ENCODE data around the gene FAM237B. TPM values are rescaled to one million over a fixed set of nuclear protein-coding genes. Genes with fewer than 3 reads are reported as not detected.

FAM237B gene
- total and polyA plus RNA-seq, 2 of the 13 experiments (the other 11 are each of a cell fraction or from before 2014, with no cell fraction given): not detected

DNA sequence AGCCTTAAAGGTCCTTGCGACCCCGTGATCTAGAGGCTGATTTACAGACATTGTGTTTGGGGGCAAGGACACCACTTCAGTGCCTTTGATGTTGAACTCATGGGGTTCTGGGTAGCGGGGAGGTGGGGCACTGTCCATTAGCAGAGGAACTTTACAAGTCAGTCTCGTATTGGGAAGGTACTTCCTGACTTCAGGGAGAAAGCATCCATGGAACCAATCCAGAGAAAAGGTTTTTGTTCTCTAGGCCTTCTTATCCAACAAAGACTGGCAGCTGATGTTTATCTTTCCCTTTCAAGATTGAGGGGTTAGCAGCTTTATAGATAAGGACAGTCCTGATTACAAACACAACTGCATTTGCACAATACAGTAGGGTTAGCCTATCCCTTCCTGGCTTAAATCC is 28.2 kb upstream of the FAM237B start:
- POLR2A ChIA-PET: no interaction called here
- no TSS peak for BruUV-seq (replicated peaks)
- no peak for ATAC-seq
- TF ChIP-seq SAP130 (CRISPR knock-in tag; IDR thresholded peaks at IDR 0.05; ENCODE audit: low read depth): no peak
- TF ChIP-seq, protein P1, sequence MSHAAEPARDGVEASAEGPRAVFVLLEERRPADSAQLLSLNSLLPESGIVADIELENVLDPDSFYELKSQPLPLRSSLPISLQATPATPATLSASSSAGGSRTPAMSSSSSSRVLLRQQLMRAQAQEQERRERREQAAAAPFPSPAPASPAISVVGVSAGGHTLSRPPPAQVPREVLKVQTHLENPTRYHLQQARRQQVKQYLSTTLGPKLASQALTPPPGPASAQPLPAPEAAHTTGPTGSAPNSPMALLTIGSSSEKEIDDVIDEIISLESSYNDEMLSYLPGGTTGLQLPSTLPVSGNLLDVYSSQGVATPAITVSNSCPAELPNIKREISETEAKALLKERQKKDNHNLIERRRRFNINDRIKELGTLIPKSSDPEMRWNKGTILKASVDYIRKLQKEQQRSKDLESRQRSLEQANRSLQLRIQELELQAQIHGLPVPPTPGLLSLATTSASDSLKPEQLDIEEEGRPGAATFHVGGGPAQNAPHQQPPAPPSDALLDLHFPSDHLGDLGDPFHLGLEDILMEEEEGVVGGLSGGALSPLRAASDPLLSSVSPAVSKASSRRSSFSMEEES (CRISPR knock-in tag; IDR thresholded peaks at IDR 0.05): 0 out of 2 replicates have a peak, but pooled peaks have one; percentile 37
- TF ChIP-seq FOXA1 (IDR thresholded peaks at IDR 0.05): no peak
- TF ChIP-seq FOXA1 (CRISPR knock-in tag; IDR thresholded peaks at IDR 0.05): peak; percentile 67; the same call in 1 of the 2 replicates
- TF ChIP-seq ZNF121 (CRISPR knock-in tag; IDR thresholded peaks at IDR 0.05): no peak
- peak; percentile 58; the same call in 1 of the 2 replicates for TF ChIP-seq NCOA2 (CRISPR knock-in tag; IDR thresholded peaks at IDR 0.05)
- TF ChIP-seq BCL6 (CRISPR knock-in tag; IDR thresholded peaks at IDR 0.05): peak; percentile 8; the same call in 1 of the 2 replicates
- peak; percentile 62; the same call in 1 of the 2 replicates for TF ChIP-seq GATA4 (IDR thresholded peaks at IDR 0.05; ENCODE audit: borderline replicate concordance, low read depth)
- peak; percentile 31; the same call in 1 of the 2 replicates for TF ChIP-seq HMG20A (CRISPR knock-in tag; IDR thresholded peaks at IDR 0.05; ENCODE audit: borderline replicate concordance)
- TF ChIP-seq SOX13 (IDR thresholded peaks at IDR 0.05): peak; percentile 49; the same call in 1 of the 2 replicates
- TF ChIP-seq SOX13 (CRISPR knock-in tag; conservative IDR thresholded peaks at IDR 0.05 in 1 of 2, IDR thresholded peaks at IDR 0.05 in 1 of 2): peak in 1 of 2 experiments; percentile 92; a peak in 2 of 4 replicates
- TF ChIP-seq, protein P2, sequence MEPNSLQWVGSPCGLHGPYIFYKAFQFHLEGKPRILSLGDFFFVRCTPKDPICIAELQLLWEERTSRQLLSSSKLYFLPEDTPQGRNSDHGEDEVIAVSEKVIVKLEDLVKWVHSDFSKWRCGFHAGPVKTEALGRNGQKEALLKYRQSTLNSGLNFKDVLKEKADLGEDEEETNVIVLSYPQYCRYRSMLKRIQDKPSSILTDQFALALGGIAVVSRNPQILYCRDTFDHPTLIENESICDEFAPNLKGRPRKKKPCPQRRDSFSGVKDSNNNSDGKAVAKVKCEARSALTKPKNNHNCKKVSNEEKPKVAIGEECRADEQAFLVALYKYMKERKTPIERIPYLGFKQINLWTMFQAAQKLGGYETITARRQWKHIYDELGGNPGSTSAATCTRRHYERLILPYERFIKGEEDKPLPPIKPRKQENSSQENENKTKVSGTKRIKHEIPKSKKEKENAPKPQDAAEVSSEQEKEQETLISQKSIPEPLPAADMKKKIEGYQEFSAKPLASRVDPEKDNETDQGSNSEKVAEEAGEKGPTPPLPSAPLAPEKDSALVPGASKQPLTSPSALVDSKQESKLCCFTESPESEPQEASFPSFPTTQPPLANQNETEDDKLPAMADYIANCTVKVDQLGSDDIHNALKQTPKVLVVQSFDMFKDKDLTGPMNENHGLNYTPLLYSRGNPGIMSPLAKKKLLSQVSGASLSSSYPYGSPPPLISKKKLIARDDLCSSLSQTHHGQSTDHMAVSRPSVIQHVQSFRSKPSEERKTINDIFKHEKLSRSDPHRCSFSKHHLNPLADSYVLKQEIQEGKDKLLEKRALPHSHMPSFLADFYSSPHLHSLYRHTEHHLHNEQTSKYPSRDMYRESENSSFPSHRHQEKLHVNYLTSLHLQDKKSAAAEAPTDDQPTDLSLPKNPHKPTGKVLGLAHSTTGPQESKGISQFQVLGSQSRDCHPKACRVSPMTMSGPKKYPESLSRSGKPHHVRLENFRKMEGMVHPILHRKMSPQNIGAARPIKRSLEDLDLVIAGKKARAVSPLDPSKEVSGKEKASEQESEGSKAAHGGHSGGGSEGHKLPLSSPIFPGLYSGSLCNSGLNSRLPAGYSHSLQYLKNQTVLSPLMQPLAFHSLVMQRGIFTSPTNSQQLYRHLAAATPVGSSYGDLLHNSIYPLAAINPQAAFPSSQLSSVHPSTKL (CRISPR knock-in tag; IDR thresholded peaks at IDR 0.05): peak; percentile 53; the same call in 1 of the 2 replicates
- peak; percentile 84 for TF ChIP-seq SOX5 (CRISPR knock-in tag; IDR thresholded peaks at IDR 0.05; ENCODE audit: borderline replicate concordance)
- TF ChIP-seq FOXP1 (IDR thresholded peaks at IDR 0.05): no peak
- TF ChIP-seq FOXP1 (CRISPR knock-in tag; IDR thresholded peaks at IDR 0.05): 0 out of 2 replicates have a peak, but pooled peaks have one; percentile 37
- TF ChIP-seq, protein P3, sequence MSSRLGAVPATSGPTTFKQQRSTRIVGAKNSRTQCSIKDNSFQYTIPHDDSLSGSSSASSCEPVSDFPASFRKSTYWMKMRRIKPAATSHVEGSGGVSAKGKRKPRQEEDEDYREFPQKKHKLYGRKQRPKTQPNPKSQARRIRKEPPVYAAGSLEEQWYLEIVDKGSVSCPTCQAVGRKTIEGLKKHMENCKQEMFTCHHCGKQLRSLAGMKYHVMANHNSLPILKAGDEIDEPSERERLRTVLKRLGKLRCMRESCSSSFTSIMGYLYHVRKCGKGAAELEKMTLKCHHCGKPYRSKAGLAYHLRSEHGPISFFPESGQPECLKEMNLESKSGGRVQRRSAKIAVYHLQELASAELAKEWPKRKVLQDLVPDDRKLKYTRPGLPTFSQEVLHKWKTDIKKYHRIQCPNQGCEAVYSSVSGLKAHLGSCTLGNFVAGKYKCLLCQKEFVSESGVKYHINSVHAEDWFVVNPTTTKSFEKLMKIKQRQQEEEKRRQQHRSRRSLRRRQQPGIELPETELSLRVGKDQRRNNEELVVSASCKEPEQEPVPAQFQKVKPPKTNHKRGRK (CRISPR knock-in tag; IDR thresholded peaks at IDR 0.05): no peak
- TF ChIP-seq, protein P4, sequence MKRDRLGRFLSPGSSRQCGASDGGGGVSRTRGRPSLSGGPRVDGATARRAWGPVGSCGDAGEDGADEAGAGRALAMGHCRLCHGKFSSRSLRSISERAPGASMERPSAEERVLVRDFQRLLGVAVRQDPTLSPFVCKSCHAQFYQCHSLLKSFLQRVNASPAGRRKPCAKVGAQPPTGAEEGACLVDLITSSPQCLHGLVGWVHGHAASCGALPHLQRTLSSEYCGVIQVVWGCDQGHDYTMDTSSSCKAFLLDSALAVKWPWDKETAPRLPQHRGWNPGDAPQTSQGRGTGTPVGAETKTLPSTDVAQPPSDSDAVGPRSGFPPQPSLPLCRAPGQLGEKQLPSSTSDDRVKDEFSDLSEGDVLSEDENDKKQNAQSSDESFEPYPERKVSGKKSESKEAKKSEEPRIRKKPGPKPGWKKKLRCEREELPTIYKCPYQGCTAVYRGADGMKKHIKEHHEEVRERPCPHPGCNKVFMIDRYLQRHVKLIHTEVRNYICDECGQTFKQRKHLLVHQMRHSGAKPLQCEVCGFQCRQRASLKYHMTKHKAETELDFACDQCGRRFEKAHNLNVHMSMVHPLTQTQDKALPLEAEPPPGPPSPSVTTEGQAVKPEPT (CRISPR knock-in tag; IDR thresholded peaks at IDR 0.05; ENCODE audit: low read depth): no peak
- TF ChIP-seq ZMYM4 (CRISPR knock-in tag; IDR thresholded peaks at IDR 0.05): peak; percentile 70

More for the DNA sequence above, 28.2 kb upstream of the FAM237B start:
- Histone ChIP-seq H3K36me3 (replicated peaks in 1 of 2; ENCODE audit: control insufficient read depth in 1 of 2, insufficient read depth in 2 of 2, low read length in 2 of 2) (peaks cover 2 to 5% of the 10 kb centered on the region in 2 experiments; a peak in 2 of 5 replicates), H3K9me3 (ENCODE audit: low read length) (no peaks in the 10 kb centered on the region), H3K27me3 (ENCODE audit: control insufficient read depth in 1 of 2, insufficient read depth in 2 of 2, low read length in 2 of 2) (no peaks in the 10 kb centered on the region; a peak in 1 of 5 replicates), H3K27ac (ENCODE audit: extremely low read length, insufficient read depth, low read length) (peak overlapping the region; percentile 24), H2AFZ (ENCODE audit: low read length) (no peak overlapping the region), H3K4me1 (ENCODE audit: insufficient read depth, low read length) (peaks cover 33% of the 10 kb centered on the region), H3K4me2 (ENCODE audit: low read depth, low read length) (peak overlapping the region; percentile 40), H3K9ac (ENCODE audit: insufficient read depth, low read depth, low read length) (no peak overlapping the region), H3K79me2 (ENCODE audit: insufficient read depth, low read length) (peaks cover 52% of the 10 kb centered on the region), H3K4me3 (replicated peaks in 1 of 3; ENCODE audit: insufficient read depth in 1 of 3, low read depth in 2 of 3, low read length in 3 of 3) (0 out of 6 replicates have a peak overlapping the region, but pooled peaks of 1 of the 3 experiments have one; percentile 20), H4K20me1 (ENCODE audit: insufficient read depth, low read length) (no peaks in the 10 kb centered on the region)
- FAIRE-seq (no peak), DNase-seq (ENCODE audit: low spot score) (peak; percentile 63)
- intact Hi-C loops (cut with micrococcal nuclease; ENCODE audit: unreplicated experiment): loop anchor here (5.0 kb wide), 2 partner anchors 82 to 197 kb away; partner anchors contain the start of gene STEAP1
- in situ Hi-C loops (cut with HindIII; ENCODE audit: extremely low pct_ligation_motif_present, low pct_unique_long_range_greater_than_20kb): loop anchor here (5.0 kb wide), 1 partner anchor 58 kb away; no protein-coding TSS in a partner anchor
- WGBS (ENCODE audit: low lambda C conversion rate): 44% methylated on average over 4 of the region's 4 CpGs
- CTCF ChIA-PET (ENCODE audit: low intra/inter-chr PET ratio, low total read pairs): no interaction called here
